ENCODE results near the gene INAFM2.

DNA sequence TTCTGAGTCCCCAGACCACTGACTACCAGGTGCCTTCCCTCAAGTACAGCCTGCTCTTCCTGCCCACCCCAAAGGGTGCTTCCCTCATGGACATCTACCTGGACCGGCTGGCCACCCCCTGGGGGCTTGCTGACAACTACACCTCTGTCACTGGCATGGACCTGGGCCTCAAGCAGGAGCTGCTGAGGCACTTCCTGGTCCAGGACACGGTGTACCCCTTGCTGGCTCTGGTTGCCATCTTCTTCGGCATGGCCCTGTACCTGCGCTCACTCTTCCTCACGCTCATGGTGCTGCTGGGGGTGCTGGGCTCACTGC lies 43.8 kb downstream of the INAFM2 start:
- TF ChIP-seq CTCF (IDR thresholded peaks at IDR 0.05) (no peak), EZH2phosphoT487 (IDR thresholded peaks at IDR 0.05) (no peak), EZH2 (IDR thresholded peaks at IDR 0.05) (no peak)
